CD14-positive monocyte (primary cell): Measurements from ENCODE around the gene MUC5AC. TPM values are rescaled to one million over a fixed set of nuclear protein-coding genes. Genes with fewer than 3 reads are reported as not detected.

Experiments
- DNase-seq, 3 donors: peaks; one replicate each; pipeline ENCODE4 v3.0.0-alpha.2; 2011 to 2022
- H2AFZ ChIP-seq: 2 replicates; pipeline ENCODE4 v1.6.0; 2012; ENCODE audit warnings: mild to moderate bottlenecking, low read depth, low read length, inconsistent platforms; ENCODE audit not compliant: insufficient read depth, poor library complexity, severe bottlenecking
- H3K27ac ChIP-seq, 2 donors: 1 replicate in 1 of 2; 2 replicates in 1 of 2; pipeline ENCODE4 v1.5.1; 2012 to 2013; ENCODE audit warnings: low read length in 2 of 2, control low read depth in 1 of 2, inconsistent platforms in 1 of 2, low read depth in 1 of 2, mild to moderate bottlenecking in 1 of 2
- H3K27me3 ChIP-seq, 2 donors: one replicate each; pipeline versions ENCODE4 v1.6.0 to v1.6.1; 2011 to 2013; ENCODE audit warnings: low read length in 2 of 2; ENCODE audit not compliant: control insufficient read depth in 2 of 2, insufficient read depth in 2 of 2
- H3K36me3 ChIP-seq, 2 donors: replicated peaks in 1 of 2; 1 replicate in 1 of 2; 2 replicates in 1 of 2; pipeline versions ENCODE4 v1.5.1 to v1.6.1; 2012 to 2013; ENCODE audit warnings: low read length in 2 of 2, control low read depth in 1 of 2, inconsistent platforms in 1 of 2, mild to moderate bottlenecking in 1 of 2; ENCODE audit not compliant: insufficient read depth in 2 of 2, control insufficient read depth in 1 of 2
- H3K4me1 ChIP-seq, 2 donors: 1 replicate in 1 of 2; 2 replicates in 1 of 2; pipeline versions ENCODE4 v1.5.1 to v1.6.1; 2012 to 2013; ENCODE audit warnings: low read length in 2 of 2, control low read depth in 1 of 2, inconsistent platforms in 1 of 2, mild to moderate bottlenecking in 1 of 2, moderate library complexity in 1 of 2; ENCODE audit not compliant: insufficient read depth in 2 of 2, control insufficient read depth in 1 of 2
- H3K4me2 ChIP-seq: replicated peaks from 2 replicates; pipeline ENCODE3; 2012; ENCODE audit warnings: low read length, moderate library complexity, mild to moderate bottlenecking; ENCODE audit not compliant: poor library complexity, severe bottlenecking; ENCODE audit errors: extremely low read depth
- H3K4me3 ChIP-seq, 3 experiments: fragments of 200-600 bp in 1 of 3; sonication (generic) in 1 of 3; replicated peaks in 1 of 3; 1 replicate in 2 of 3; 2 replicates in 1 of 3; pipeline ENCODE4 v1.5.1; 2011 to 2013; ENCODE audit warnings: low read length in 3 of 3, mild to moderate bottlenecking in 3 of 3, control low read depth in 2 of 3, low read depth in 2 of 3, inconsistent platforms in 1 of 3, moderate library complexity in 1 of 3
- H3K79me2 ChIP-seq: 2 replicates; pipeline ENCODE4 v1.6.0; 2012; ENCODE audit warnings: mild to moderate bottlenecking, control low read depth, inconsistent platforms, low read length, moderate library complexity; ENCODE audit not compliant: insufficient read depth
- H3K9ac ChIP-seq: 2 replicates; pipeline ENCODE4 v1.6.0; 2017; ENCODE audit warnings: low read length, mild to moderate bottlenecking; ENCODE audit not compliant: insufficient read depth, poor library complexity, severe bottlenecking
- H3K9me3 ChIP-seq, 2 donors: replicated peaks in 1 of 2; 1 replicate in 1 of 2; 2 replicates in 1 of 2; pipeline versions ENCODE4 v1.5.1 to v1.6.1; 2012 to 2013; ENCODE audit warnings: low read length in 2 of 2, control low read depth in 1 of 2; ENCODE audit not compliant: control insufficient read depth in 1 of 2, insufficient read depth in 1 of 2
- H4K20me1 ChIP-seq: 2 replicates; pipeline ENCODE4 v1.6.0; 2012; ENCODE audit warnings: mild to moderate bottlenecking, low read length, control low read depth, moderate library complexity; ENCODE audit not compliant: insufficient read depth
- H3K27ac Mint-ChIP-seq, 7 donors: one replicate each; pipeline ENCODE4 v1.8.0; 2020; ENCODE audit warnings: mild to moderate bottlenecking in 7 of 7, mixed read lengths in 7 of 7, moderate library complexity in 6 of 7, inconsistent platforms in 2 of 7
- H3K27me3 Mint-ChIP-seq, 3 donors: one replicate each; pipeline ENCODE4 v1.8.0; 2021 to 2022; ENCODE audit warnings: low read depth in 3 of 3, mild to moderate bottlenecking in 3 of 3, mixed read lengths in 3 of 3, moderate library complexity in 3 of 3, inconsistent platforms in 1 of 3
- H3K36me3 Mint-ChIP-seq, 2 donors: one replicate each; pipeline ENCODE4 v1.8.0; 2020; ENCODE audit warnings: mixed read lengths in 2 of 2, inconsistent platforms in 1 of 2, mild to moderate bottlenecking in 1 of 2
- H3K4me1 Mint-ChIP-seq: one replicate; pipeline ENCODE4 v1.8.0; 2020; ENCODE audit warnings: mild to moderate bottlenecking, mixed read lengths
- H3K4me3 Mint-ChIP-seq, 2 donors: one replicate each; pipeline ENCODE4 v1.8.0; 2020; ENCODE audit warnings: mild to moderate bottlenecking in 2 of 2, mixed read lengths in 2 of 2, moderate library complexity in 1 of 2
- H3K9me3 Mint-ChIP-seq, 7 donors: one replicate each; pipeline ENCODE4 v1.8.0; 2020 to 2022; ENCODE audit warnings: mixed read lengths in 7 of 7, mild to moderate bottlenecking in 6 of 7, moderate library complexity in 6 of 7, inconsistent platforms in 2 of 7
- CTCF ChIP-seq: fragments of 200-600 bp; IDR thresholded peaks from one replicate; pipeline ENCODE4 v1.8.0; 2022; ENCODE audit warnings: antibody characterized with exemption, mild to moderate bottlenecking
- WGBS: methylation state at CpG from one replicate; pipeline ENCODE4 v1.1.5; 2013; ENCODE audit warnings: missing lambda C conversion rate; ENCODE audit not compliant: insufficient coverage; 5-methylcytosine and 5-hydroxymethylcytosine counted together
- intact Hi-C, 2 donors: fragments of 100-400 bp; cut with micrococcal nuclease; formaldehyde crosslinking; loops; one replicate each; pipeline versions ENCODE4 v1.15.0 to v1.15.1; 2023
- polyA plus RNA-seq, 3 donors: library from polyadenylated mRNA; depleted of rRNA in 1 of 3; unstranded in 2 of 3; stranded (reverse) in 1 of 3; fragments of 300-500 nt in 2 of 3; fragments of >200 nt in 1 of 3; fragmentation: Illumina TruSeq in 2 of 3; gene quantifications; 1 replicate in 2 of 3; 2 replicates in 1 of 3; pipeline ENCODE4 v1.2.3, GENCODE V29; 2012 to 2021

MUC5AC gene
- polyA plus RNA-seq, 3 donors = not detected

GRCh38 chr11:1238767-1239595 lies 81.2 kb downstream of the MUC5AC start:
- no peak overlapping the region for H3K4me2 ChIP-seq
- no peak for TF ChIP-seq CTCF
- no peak overlapping the region for H3K4me3 ChIP-seq
- DNase-seq = no peak
- H3K36me3 ChIP-seq = no peaks in the 10 kb centered on the region
- H3K4me1 ChIP-seq = no peaks in the 10 kb centered on the region
- H4K20me1 ChIP-seq = no peaks in the 10 kb centered on the region
- Mint-ChIP-seq H3K4me1 (no peaks in the 10 kb centered on the region), H3K36me3 (no peaks in the 10 kb centered on the region), H3K9me3 (peaks cover 20 to 25% (median 22%) of the 10 kb centered on the region in 7 donors), H3K27me3 (peaks cover 0 to 5% (median 4%) of the 10 kb centered on the region in 3 donors), H3K27ac (no peak overlapping the region), H3K4me3 (no peak overlapping the region)
- no peak overlapping the region for H2AFZ ChIP-seq
- H3K9ac ChIP-seq = no peak overlapping the region
- peaks cover 11 to 32% of the 10 kb centered on the region in 2 donors for H3K9me3 ChIP-seq
- H3K79me2 ChIP-seq = no peaks in the 10 kb centered on the region
- H3K27me3 ChIP-seq = no peaks in the 10 kb centered on the region
- intact Hi-C loops = no loop called here
- H3K27ac ChIP-seq = no peak overlapping the region
- WGBS = 78% methylated on average over 32 of the region's 34 CpGs

DNA sequence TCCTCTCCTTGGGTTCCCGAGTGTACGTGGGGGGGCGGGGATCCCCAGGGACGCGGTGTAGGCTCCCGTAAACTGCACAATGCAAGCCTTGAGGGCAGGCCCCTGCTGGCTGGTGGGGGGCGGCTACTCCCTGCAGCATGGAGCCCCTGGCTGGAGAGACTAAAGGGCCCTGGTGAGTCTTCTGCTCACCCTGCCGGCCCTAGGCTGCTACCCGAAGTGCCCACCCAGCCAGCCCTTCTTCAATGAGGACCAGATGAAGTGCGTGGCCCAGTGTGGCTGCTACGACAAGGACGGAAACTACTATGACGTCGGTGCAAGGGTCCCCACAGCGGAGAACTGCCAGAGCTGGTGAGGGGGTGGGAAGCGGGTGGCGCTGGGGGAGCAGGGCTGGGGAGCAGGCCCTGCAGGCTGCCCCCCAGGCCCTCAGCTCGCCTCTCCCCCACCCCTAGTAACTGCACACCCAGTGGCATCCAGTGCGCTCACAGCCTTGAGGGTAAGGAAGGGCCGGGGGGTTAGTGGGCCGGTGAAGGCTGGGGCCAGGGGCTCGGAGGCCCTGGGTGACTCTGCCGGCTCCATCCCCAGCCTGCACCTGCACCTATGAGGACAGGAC lies 81.9 kb downstream of the MUC5AC start:
- TF ChIP-seq CTCF = no peak
- Histone ChIP-seq H3K36me3 (no peaks in the 10 kb centered on the region), H2AFZ (no peak overlapping the region), H3K9ac (no peak overlapping the region), H3K27me3 (no peaks in the 10 kb centered on the region), H3K27ac (no peak overlapping the region), H3K4me1 (no peaks in the 10 kb centered on the region), H3K9me3 (peaks cover 11 to 37% of the 10 kb centered on the region in 2 donors), H3K4me3 (no peak overlapping the region), H4K20me1 (no peaks in the 10 kb centered on the region), H3K79me2 (no peaks in the 10 kb centered on the region), H3K4me2 (no peak overlapping the region)
- H3K9me3 Mint-ChIP-seq = peaks cover 24 to 30% (median 26%) of the 10 kb centered on the region in 7 donors
- intact Hi-C loops = no loop called here
- H3K4me1 Mint-ChIP-seq = no peaks in the 10 kb centered on the region
- no peak overlapping the region for H3K27ac Mint-ChIP-seq
- WGBS = 91% methylated on average over 15 of the region's 23 CpGs
- no peak for DNase-seq
- H3K4me3 Mint-ChIP-seq = no peak overlapping the region
- no peaks in the 10 kb centered on the region for H3K36me3 Mint-ChIP-seq
- H3K27me3 Mint-ChIP-seq = peaks cover 0 to 5% (median 4%) of the 10 kb centered on the region in 3 donors
